Activated gamma-delta T cell treated with anti-CD3 and anti-CD28 coated beads, Interleukin-2, amount 50 U/mL, for 16 hours (primary cell): ENCODE data around the gene TNFRSF9.
"Not testable (repeated sequence)": the region's sequence is repeated elsewhere in the genome, so short reads cannot be mapped to it uniquely, and the experiment has no call there.

Experiments used
- DNase-seq: peaks from one replicate; pipeline ENCODE4 v3.0.0-alpha.2; 2020; ENCODE audit warnings: low read depth

Gene TNFRSF9

GRCh38 chr1:7940745-7941436 lies at the start of gene TNFRSF9:
Gene TNFRSF9, minus strand, starts transcription at chr1:7940839. Its CDS starts 845 bp downstream, at chr1:7939994.
- peak; percentile 78 for DNase-seq

GRCh38 chr1:7989762-7990428 lies 49.3 kb upstream of the TNFRSF9 start:
- no peak for DNase-seq

- DNase-seq: no peak
Measured at GRCh38 chr1:7988576-7988975, 47.9 kb upstream of the TNFRSF9 start.

- DNase-seq: no peak
Measured at GRCh38 chr1:7987528-7987927, 46.9 kb upstream of the TNFRSF9 start.

GRCh38 chr1:7985851-7986612 lies 45.4 kb upstream of the TNFRSF9 start:
- no peak for DNase-seq

DNA sequence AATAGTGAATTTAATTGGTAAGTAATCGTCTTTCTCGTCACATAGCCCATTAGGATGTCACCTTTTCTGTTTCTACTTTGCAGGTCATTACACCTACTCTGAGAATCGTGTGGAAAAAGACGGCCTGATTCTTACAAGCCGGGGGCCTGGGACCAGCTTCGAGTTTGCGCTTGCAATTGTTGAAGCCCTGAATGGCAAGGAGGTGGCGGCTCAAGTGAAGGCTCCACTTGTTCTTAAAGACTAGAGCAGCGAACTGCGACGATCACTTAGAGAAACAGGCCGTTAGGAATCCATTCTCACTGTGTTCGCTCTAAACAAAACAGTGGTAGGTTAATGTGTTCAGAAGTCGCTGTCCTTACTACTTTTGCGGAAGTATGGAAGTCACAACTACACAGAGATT lies 44.2 kb upstream of the TNFRSF9 start:
- DNase-seq: no peak

GRCh38 chr1:7983086-7983778 lies 42.6 kb upstream of the TNFRSF9 start:
- no peak for DNase-seq

- no peak for DNase-seq
Measured at GRCh38 chr1:7980984-7981383, 40.3 kb upstream of the TNFRSF9 start.

- no peak for DNase-seq
Measured at GRCh38 chr1:7975212-7975865, 34.7 kb upstream of the TNFRSF9 start.

GRCh38 chr1:7973086-7973485 lies 32.4 kb upstream of the TNFRSF9 start:
- no peak for DNase-seq

DNA sequence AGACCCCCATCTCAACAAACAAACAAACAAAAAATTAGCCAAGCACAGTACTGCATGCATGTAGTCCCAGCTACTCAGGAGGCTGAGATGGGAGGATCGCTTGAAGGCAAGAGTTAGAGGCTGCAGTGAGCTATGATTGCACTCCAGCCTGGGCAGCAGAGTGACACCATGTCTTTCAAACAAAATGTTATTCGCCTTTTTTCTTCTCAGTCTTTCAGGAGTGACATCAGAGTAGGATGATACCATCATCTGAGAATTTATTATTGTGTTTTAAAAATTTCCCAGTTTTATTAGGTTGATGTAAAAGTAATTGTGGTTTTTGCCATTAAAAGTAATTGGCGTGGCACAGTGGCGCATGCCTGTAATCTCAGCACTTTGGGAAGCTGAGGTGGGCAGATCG lies 31.6 kb upstream of the TNFRSF9 start:
- no peak for DNase-seq

GRCh38 chr1:7971024-7971423 lies 30.4 kb upstream of the TNFRSF9 start:
- no peak for DNase-seq

- DNase-seq: no peak
Measured at GRCh38 chr1:7970246-7970645, 29.6 kb upstream of the TNFRSF9 start.

DNA sequence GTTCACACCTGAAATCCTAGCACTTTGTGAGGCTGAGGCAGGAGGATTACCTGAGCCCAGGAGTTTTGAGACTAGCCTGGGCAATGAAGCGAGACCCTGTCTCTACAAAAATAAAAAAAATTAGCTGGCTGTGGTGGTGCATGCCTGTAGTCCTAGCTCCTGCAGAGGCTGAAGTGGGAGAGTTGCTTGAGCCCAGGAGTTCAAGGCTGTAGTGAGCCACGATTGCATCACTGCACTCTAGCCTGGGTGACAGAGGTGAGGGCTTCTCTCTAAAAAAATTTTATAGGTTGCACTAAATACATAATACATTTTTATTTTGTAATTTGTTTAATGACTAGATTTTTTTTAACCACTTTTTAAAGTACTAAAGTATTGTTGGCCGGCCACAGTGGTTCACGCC lies 27.0 kb upstream of the TNFRSF9 start:
- DNase-seq: no peak

GRCh38 chr1:7967196-7967595 lies 26.6 kb upstream of the TNFRSF9 start:
- DNase-seq: no peak

DNA sequence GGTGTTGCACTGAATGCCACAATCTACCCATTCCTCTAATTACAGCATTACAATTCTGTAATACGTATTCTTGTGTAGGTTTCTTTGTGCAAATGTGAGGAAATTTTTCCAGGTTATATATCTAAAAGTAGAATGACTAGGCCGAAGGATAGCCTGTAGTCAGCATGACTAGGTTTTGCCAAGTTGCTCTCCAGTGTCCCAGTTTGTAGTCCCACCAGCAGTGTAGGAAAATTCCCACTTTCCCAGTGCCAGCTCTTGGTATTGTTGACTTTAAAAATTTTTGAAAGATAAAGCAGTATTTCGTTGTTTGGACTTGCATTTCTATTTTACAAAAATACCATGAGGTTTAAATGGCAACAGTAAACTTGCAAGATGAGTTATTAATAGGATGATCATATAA lies 23.8 kb upstream of the TNFRSF9 start:
- DNase-seq: no peak

- DNase-seq: not testable (repeated sequence)
Measured at GRCh38 chr1:7963841-7964240, 23.2 kb upstream of the TNFRSF9 start.

DNA sequence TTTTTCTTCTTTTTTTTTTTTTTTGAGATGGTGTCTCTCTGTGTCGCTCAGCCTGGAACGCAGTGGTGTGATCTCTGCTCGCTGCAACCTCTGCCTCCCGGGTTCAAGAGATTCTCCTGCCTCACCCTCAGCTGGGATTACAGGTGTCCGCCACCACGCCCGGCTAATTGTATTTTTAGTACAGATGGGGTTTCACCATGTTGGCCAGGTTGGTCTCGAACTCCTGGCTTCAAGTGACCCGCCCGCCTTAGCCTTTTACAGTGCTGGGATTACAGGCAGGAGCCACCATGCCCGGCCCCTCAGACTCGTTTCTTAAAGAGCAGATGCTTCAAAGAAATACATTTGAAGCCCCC lies 22.7 kb upstream of the TNFRSF9 start:
- not testable (repeated sequence) for DNase-seq

DNA sequence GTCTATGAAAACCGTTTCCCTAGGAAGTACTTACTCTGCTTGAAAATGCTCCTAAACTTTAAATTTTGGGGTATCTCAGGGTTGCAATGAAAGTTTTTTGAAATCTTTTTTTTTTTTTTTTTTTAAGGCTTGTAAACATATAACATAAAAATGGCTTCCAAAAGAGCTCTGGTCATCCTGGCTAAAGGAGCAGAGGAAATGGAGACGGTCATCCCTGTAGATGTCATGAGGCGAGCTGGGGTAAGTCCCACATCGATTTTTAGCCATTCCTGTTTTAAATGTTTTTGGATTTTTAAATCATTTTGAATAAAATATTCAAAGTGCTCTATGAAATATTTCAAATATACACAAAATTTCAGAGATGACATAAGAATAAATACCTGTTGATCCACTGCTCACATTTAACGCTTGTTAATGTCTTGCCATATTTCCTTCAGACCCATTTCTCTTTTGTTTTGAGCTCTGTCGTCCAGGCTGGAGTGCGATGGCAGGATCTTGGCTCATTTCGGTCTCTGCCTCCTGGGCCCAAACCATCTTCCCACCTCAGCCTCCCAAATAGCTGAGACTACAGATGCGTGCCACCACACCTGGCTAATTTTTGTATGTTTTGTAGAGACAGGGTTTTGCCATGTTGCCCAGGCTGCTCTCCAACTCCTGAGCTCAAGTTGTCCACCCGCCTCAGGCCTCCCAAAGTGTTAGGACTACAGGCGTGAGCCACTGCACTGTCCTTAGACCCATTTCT lies 22.2 kb upstream of the TNFRSF9 start:
- DNase-seq: no peak

DNA sequence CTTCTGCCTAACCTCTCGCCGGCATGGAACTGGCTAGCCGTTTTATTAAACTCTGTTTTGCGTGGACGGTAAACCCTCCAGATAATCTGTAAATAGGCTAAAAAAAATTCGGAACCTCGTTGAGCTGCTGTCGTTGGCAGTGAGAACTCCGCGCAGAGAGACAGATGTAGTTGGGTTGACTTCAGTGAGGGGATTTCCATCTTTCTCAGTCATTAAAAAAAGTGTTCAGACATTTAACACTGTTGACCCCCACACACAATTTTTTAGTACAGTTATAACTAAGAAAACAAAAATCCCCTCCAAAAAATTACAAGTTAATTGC lies 21.3 kb upstream of the TNFRSF9 start:
- DNase-seq: peak; percentile 18

DNA sequence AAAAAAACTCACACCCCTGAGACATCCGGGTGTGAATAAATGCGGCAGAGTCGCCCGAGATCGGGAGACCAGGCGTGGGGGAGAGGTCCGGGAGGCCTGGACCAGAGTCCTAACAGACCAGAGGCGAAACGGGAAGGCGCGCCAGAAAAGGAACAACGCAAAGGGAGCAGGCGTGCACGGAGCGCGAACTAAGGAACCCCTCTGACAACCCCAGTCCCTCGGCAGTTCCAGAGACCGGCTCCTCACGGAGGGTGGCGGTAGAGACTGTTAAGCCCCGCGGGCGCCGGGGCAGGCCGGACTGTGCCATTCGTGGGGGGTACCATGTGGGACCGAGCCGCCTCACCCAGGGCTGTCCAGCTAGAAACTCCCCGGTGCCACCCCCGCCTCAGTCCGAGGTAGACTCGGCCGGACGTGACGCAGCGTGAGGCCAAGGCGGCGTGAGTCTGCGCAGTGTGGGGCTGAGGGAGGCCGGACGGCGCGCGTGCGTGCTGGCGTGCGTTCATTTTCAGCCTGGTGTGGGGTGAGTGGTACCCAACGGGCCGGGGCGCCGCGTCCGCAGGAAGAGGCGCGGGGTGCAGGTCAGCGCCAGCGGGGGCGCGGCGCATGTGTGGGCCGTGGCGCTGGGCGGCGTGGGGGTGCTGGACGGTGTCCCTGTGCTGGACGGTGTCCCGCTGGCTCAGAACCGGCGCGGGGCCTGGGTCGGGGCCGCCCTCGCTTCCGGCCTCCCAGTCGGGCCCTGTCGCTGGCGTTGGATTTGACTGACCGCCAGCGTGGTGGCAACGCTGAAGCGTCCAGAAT lies 20.8 kb upstream of the TNFRSF9 start, which contains the start of gene PARK7:
Gene PARK7 (plus strand): TSS at position 496 of the 798 bp plus-strand sequence. CDS start 1,075 bp downstream, outside the sequence.
- DNase-seq: peak; percentile 100
